ENCODE measurements around the gene NONO.

DNA sequence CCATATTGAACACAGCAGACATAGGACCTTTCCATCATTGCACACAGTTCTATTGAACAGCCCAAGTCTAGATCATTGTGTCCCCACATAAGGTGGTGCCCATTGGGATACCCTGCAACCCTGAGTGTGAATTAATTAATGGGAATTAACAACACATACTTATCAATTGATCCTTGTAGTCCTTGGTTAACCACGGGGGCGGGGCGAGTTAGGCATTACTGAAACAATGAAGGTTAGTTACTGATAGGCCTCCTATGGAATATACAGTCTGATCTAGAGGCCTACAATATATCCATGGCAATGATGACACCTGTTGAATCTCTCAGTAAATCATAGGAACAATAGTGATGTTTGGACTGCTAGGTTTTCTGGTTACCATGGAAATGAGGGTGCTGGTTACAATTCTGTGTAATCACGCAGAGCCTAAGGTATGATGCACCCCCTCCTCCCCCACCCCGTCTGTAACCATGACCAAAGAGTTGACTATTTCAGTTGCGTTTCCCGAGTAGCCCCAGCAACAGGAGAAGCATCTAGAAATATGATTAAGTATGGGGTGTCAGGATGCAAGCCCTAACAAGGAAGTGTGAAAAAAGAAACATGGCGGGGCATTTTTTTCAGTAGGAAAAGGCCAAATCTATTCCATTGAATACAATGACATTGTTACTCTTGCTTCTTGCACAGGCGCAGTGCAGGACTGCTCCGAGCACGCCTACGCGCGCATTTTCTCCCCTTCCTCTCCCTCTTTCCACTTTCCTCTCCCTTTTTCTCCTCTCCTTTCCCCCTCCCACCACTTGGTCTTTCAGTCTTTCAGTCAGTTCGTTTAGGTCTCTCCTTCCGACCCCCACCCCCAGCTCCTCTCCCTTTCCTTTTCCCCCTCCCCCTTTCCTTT is 677 bp upstream of the NONO start:
- TF ChIP-seq, protein P1, sequence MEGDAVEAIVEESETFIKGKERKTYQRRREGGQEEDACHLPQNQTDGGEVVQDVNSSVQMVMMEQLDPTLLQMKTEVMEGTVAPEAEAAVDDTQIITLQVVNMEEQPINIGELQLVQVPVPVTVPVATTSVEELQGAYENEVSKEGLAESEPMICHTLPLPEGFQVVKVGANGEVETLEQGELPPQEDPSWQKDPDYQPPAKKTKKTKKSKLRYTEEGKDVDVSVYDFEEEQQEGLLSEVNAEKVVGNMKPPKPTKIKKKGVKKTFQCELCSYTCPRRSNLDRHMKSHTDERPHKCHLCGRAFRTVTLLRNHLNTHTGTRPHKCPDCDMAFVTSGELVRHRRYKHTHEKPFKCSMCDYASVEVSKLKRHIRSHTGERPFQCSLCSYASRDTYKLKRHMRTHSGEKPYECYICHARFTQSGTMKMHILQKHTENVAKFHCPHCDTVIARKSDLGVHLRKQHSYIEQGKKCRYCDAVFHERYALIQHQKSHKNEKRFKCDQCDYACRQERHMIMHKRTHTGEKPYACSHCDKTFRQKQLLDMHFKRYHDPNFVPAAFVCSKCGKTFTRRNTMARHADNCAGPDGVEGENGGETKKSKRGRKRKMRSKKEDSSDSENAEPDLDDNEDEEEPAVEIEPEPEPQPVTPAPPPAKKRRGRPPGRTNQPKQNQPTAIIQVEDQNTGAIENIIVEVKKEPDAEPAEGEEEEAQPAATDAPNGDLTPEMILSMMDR (IDR thresholded peaks at IDR 0.05) = no peak
- no peak for TF ChIP-seq KDM1A (IDR thresholded peaks at IDR 0.05; ENCODE audit: low read depth)
- TF ChIP-seq KDM5A (IDR thresholded peaks at IDR 0.05) = no peak
- TF ChIP-seq, protein P2, sequence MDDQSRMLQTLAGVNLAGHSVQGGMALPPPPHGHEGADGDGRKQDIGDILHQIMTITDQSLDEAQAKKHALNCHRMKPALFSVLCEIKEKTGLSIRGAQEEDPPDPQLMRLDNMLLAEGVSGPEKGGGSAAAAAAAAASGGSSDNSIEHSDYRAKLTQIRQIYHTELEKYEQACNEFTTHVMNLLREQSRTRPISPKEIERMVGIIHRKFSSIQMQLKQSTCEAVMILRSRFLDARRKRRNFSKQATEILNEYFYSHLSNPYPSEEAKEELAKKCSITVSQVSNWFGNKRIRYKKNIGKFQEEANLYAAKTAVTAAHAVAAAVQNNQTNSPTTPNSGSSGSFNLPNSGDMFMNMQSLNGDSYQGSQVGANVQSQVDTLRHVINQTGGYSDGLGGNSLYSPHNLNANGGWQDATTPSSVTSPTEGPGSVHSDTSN (IDR thresholded peaks at IDR 0.05) = no peak
